ENCODE results near the gene ARX.

- TF ChIP-seq EZH2phosphoT487 (IDR thresholded peaks at IDR 0.05; ENCODE audit: insufficient read depth, low read depth) (no peak), EZH2 (IDR thresholded peaks at IDR 0.05; ENCODE audit: insufficient read depth, poor library complexity, severe bottlenecking) (no peak)
Observed at GRCh38 chrX:25039036-25039435, 23.3 kb upstream of the ARX start.

Data from GM23248 (cell line).